HTERT RPE-1 (cell line): ENCODE results near the gene FAH.

ENCODE experiments used
- in situ Hi-C: fragments of 300-500 bp; cut with MboI; formaldehyde crosslinking; loops from 4 replicates; pipeline ENCODE4 v1.14.3; 2020; ENCODE audit warnings: low sequenced_read_pairs

The FAH gene

GRCh38 chr15:80231371-80231770 is 78.6 kb downstream of the FAH start:
- in situ Hi-C loops: no loop called here

- in situ Hi-C loops: no loop called here
These were observed 80.8 kb downstream of the FAH start for GRCh38 chr15:80233581-80233980.

GRCh38 chr15:80234883-80235282 is 82.1 kb downstream of the FAH start:
- in situ Hi-C loops: no loop called here
